PC-3 (cell line): ENCODE measurements around the gene TMEM108. TPM values are rescaled to one million over a fixed set of nuclear protein-coding genes. Genes with fewer than 3 reads are reported as not detected.

ENCODE experiments used
- ATAC-seq: fragments of 200-7000 bp; cut with Tn5 transposase; 2 replicates; pipeline ENCODE4 v1.9.1; 2020; ENCODE audit warnings: mild to moderate bottlenecking, moderate library complexity
- BruUV-seq: library from RNA; stranded (reverse); fragments of 400-500 nt; replicated peaks from 2 replicates; lab custom pipeline; 2021; lab: Mats Ljungman, UMichigan
- CTCF ChIA-PET: fragments of 300-600 bp; sonication (Branson Sonifier 250); formaldehyde crosslinking; loops from one replicate; lab custom pipeline; 2022; ENCODE audit warnings: antibody characterized with exemption; lab: Charles Lee
- POLR2A ChIA-PET: fragments of 300-600 bp; sonication (Branson Sonifier 250); formaldehyde crosslinking; loops from one replicate; lab custom pipeline; 2022; ENCODE audit warnings: antibody characterized with exemption; ENCODE audit not compliant: unreplicated experiment; lab: Charles Lee
- DNase-seq: peaks from one replicate; pipeline ENCODE4 v3.0.0-alpha.2; 2015
- H2AFZ ChIP-seq: fragments of 300-600 bp; sonication (generic); 2 replicates; pipeline ENCODE4 v1.6.0; 2016; ENCODE audit warnings: antibody characterized with exemption, low read length
- H3F3A ChIP-seq: fragments of 300-600 bp; sonication (generic); one replicate; pipeline ENCODE4 v1.6.0; 2017; ENCODE audit warnings: antibody characterized with exemption, low read length, control low read depth, mild to moderate bottlenecking; ENCODE audit not compliant: unreplicated experiment
- H3K27ac ChIP-seq: fragments of 300-600 bp; sonication (generic); 2 replicates; pipeline ENCODE4 v1.5.1; 2016; ENCODE audit warnings: mild to moderate bottlenecking, low read length
- H3K27me3 ChIP-seq: fragments of 300-600 bp; sonication (generic); 2 replicates; pipeline ENCODE4 v1.6.1; 2016; ENCODE audit warnings: low read length, mixed read lengths
- H3K36me3 ChIP-seq: fragments of 300-600 bp; sonication (generic); 2 replicates; pipeline ENCODE4 v1.6.1; 2016; ENCODE audit warnings: low read depth, mixed run types, low read length, mixed read lengths
- H3K4me1 ChIP-seq: fragments of 300-600 bp; sonication (generic); 2 replicates; pipeline ENCODE4 v1.5.1; 2016; ENCODE audit warnings: low read length; ENCODE audit not compliant: insufficient read depth
- H3K4me2 ChIP-seq: fragments of 300-600 bp; sonication (generic); 2 replicates; pipeline ENCODE4 v1.6.0; 2016; ENCODE audit warnings: low read length
- H3K4me3 ChIP-seq: fragments of 300-600 bp; sonication (generic); 2 replicates; pipeline ENCODE4 v1.5.1; 2016; ENCODE audit warnings: mild to moderate bottlenecking, low read length, mixed read lengths
- H3K79me2 ChIP-seq: fragments of 300-600 bp; sonication (generic); 2 replicates; pipeline ENCODE4 v1.6.1; 2017; ENCODE audit warnings: low read length, mixed read lengths
- H3K9ac ChIP-seq: fragments of 300-600 bp; sonication (generic); 2 replicates; pipeline ENCODE4 v1.6.0; 2016; ENCODE audit warnings: mild to moderate bottlenecking, low read length
- H3K9me2 ChIP-seq: fragments of 300-600 bp; sonication (generic); replicated peaks from 2 replicates; pipeline ENCODE4 v1.6.1; 2016; ENCODE audit warnings: mixed run types, low read length, mixed read lengths
- H3K9me3 ChIP-seq: fragments of 300-600 bp; sonication (generic); 2 replicates; pipeline ENCODE4 v1.6.1; 2016; ENCODE audit warnings: low read length, mixed read lengths
- H4K20me1 ChIP-seq: fragments of 300-600 bp; sonication (generic); 2 replicates; pipeline ENCODE4 v1.6.1; 2016; ENCODE audit warnings: low read length, mixed read lengths
- EZH2 ChIP-seq: fragments of 300-600 bp; sonication (generic); IDR thresholded peaks from one replicate; pipeline ENCODE4 v1.6.1; 2017; ENCODE audit warnings: antibody characterized with exemption, mild to moderate bottlenecking, low read length; ENCODE audit not compliant: unreplicated experiment
- EZH2phosphoT487 ChIP-seq: fragments of 300-600 bp; sonication (generic); IDR thresholded peaks from 2 replicates; pipeline ENCODE4 v1.6.1; 2018; ENCODE audit warnings: mild to moderate bottlenecking, antibody characterized with exemption, low read length, borderline replicate concordance
- intact Hi-C: fragments of 100-400 bp; cut with micrococcal nuclease; formaldehyde crosslinking; loops from 2 replicates; pipeline ENCODE4 v1.9.0; 2023
- total RNA-seq: library from RNA; depleted of rRNA; stranded (reverse); fragments of >200 nt; gene quantifications from 2 replicates; pipeline ENCODE4 v1.2.3, GENCODE V29; 2014
- TF ChIP-seq, protein P1 (sequence below): fragments of 300-600 bp; sonication (generic); conservative IDR thresholded peaks from 2 replicates; pipeline ENCODE4 v1.5.1; 2017; ENCODE audit warnings: antibody characterized with exemption, low read depth, mild to moderate bottlenecking, low read length

Gene TMEM108
- total RNA-seq, 1 experiment from 2014 or later: not detected

DNA sequence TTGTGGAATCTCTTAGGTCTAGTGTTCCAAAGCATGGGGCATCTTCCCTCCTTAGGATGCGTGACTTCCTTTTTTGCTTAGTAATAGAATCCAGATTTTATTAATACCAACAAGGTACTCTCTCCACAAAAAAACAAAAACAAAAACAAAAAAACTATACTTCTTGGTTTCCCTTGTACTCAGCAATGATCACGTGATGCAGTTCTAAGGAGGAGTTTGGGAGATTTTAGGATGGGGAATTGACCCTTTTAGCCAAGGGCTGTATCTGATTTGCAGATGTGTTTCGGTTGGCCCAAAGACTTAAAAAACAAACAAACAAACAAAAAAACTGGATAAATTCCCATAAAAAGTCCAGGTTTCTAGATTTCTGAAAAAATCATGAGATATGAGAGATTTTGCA is 12.6 kb upstream of the TMEM108 start:
- no peak for DNase-seq
- no TSS peak for BruUV-seq
- Histone ChIP-seq H3K4me1 (no peaks in the 10 kb centered on the region), H3K27me3 (peaks cover 4% of the 10 kb centered on the region; the same call in 1 of the 2 replicates), H3F3A (no peaks in the 10 kb centered on the region), H3K9ac (no peak overlapping the region), H3K4me2 (no peak overlapping the region), H3K9me3 (no peaks in the 10 kb centered on the region), H3K9me2 (no peaks in the 10 kb centered on the region), H3K27ac (no peak overlapping the region), H3K79me2 (no peaks in the 10 kb centered on the region), H3K36me3 (no peaks in the 10 kb centered on the region), H4K20me1 (no peaks in the 10 kb centered on the region), H3K4me3 (no peak overlapping the region), H2AFZ (no peak overlapping the region)
- TF ChIP-seq, protein P1, sequence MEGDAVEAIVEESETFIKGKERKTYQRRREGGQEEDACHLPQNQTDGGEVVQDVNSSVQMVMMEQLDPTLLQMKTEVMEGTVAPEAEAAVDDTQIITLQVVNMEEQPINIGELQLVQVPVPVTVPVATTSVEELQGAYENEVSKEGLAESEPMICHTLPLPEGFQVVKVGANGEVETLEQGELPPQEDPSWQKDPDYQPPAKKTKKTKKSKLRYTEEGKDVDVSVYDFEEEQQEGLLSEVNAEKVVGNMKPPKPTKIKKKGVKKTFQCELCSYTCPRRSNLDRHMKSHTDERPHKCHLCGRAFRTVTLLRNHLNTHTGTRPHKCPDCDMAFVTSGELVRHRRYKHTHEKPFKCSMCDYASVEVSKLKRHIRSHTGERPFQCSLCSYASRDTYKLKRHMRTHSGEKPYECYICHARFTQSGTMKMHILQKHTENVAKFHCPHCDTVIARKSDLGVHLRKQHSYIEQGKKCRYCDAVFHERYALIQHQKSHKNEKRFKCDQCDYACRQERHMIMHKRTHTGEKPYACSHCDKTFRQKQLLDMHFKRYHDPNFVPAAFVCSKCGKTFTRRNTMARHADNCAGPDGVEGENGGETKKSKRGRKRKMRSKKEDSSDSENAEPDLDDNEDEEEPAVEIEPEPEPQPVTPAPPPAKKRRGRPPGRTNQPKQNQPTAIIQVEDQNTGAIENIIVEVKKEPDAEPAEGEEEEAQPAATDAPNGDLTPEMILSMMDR: no peak
- no peak for TF ChIP-seq EZH2
- no peak for TF ChIP-seq EZH2phosphoT487
- POLR2A ChIA-PET: no interaction called here
- CTCF ChIA-PET: no interaction called here
- intact Hi-C loops: no loop called here
- no peak for ATAC-seq

DNA sequence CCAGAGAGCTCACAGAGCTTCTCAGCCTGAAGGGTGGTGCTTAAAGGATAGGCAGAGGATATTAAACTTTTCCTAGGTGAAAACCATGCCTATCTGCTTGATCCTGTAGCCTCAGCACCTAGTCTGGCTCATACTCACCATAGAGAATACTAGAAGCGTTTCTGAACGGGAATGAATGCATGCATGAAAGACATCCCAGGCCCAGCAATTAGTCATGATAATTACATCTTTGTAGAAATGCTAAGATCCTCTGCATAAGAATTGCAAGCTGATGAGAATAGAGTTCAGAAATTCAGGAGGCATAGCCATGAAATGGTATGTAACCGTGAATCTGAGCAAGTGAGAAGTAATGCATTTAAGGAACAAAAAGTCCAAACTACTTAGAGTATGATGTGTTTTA is 5.9 kb upstream of the TMEM108 start:
- no peak overlapping the region for H3K4me3 ChIP-seq
- H3K27me3 ChIP-seq: peaks cover 19% of the 10 kb centered on the region; the same call in 1 of the 2 replicates
- H3K79me2 ChIP-seq: no peaks in the 10 kb centered on the region
- intact Hi-C loops: no loop called here
- DNase-seq (no peak), ATAC-seq (no peak)
- BruUV-seq: no TSS peak
- TF ChIP-seq, protein P1: no peak
- TF ChIP-seq EZH2 (no peak), EZH2phosphoT487 (no peak)
- H3K9me3 ChIP-seq: no peaks in the 10 kb centered on the region
- CTCF ChIA-PET: no interaction called here
- H3K4me1 ChIP-seq: no peaks in the 10 kb centered on the region
- POLR2A ChIA-PET: no interaction called here
- no peaks in the 10 kb centered on the region for H3K36me3 ChIP-seq
- no peak overlapping the region for H3K27ac ChIP-seq
- H3K4me2 ChIP-seq: no peak overlapping the region
- H3K9ac ChIP-seq: no peak overlapping the region
- H2AFZ ChIP-seq: no peak overlapping the region
- no peaks in the 10 kb centered on the region for H4K20me1 ChIP-seq
- H3F3A ChIP-seq: no peaks in the 10 kb centered on the region
- H3K9me2 ChIP-seq: no peaks in the 10 kb centered on the region

DNA sequence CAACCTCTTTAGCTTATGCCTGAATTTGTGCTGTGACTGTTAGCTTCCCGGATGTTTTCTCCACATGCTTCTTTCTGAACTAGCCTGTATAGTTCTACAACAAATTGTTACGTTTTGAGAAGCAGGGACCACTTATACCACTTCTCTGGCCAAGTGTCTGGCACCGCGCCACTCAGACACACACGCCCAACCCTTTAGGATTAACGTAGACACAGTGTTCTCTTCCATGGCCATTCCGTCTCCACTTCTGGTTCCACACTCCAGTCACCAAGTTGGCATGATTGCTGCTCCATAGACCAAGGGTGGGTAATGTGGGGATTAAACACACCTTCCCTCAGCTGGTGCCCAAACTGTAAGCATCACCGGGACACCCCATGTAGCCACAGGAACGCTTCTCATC is 755 bp upstream of the TMEM108 start:
- no peaks in the 10 kb centered on the region for H3K4me1 ChIP-seq
- no TSS peak for BruUV-seq
- H3K27me3 ChIP-seq: peaks cover 47% of the 10 kb centered on the region
- no peak for TF ChIP-seq EZH2
- ChIA-PET CTCF (no interaction called here), POLR2A (no interaction called here)
- no peaks in the 10 kb centered on the region for H3K9me3 ChIP-seq
- no peaks in the 10 kb centered on the region for H3F3A ChIP-seq
- H3K9ac ChIP-seq: no peak overlapping the region
- H2AFZ ChIP-seq: no peak overlapping the region
- no peaks in the 10 kb centered on the region for H3K79me2 ChIP-seq
- no peak overlapping the region for H3K4me3 ChIP-seq
- ATAC-seq: no peak
- intact Hi-C loops: no loop called here
- no peak overlapping the region for H3K27ac ChIP-seq
- DNase-seq: no peak
- no peaks in the 10 kb centered on the region for H3K36me3 ChIP-seq
- H4K20me1 ChIP-seq: no peaks in the 10 kb centered on the region
- no peaks in the 10 kb centered on the region for H3K9me2 ChIP-seq
- H3K4me2 ChIP-seq: no peak overlapping the region
